Islet precursor cell (in vitro differentiated cells): ENCODE data around the gene KRTAP10-6.
"Not testable (repeated sequence)": the region's sequence is repeated elsewhere in the genome, so short reads cannot be mapped to it uniquely, and the experiment has no call there.

Experiments used
- DNase-seq: peaks from one replicate; pipeline ENCODE4 v3.0.0-alpha.2; 2018

Gene KRTAP10-6

GRCh38 chr21:44592446-44593311, at the start of gene KRTAP10-6:
Gene KRTAP10-6, minus strand, starts transcription at chr21:44592505. Its CDS starts 21 bp downstream, at chr21:44592484.
- DNase-seq, result no peak

- no peak for DNase-seq
These were observed 48.5 kb upstream of the KRTAP10-6 start for GRCh38 chr21:44640761-44641160.

- DNase-seq, result no peak
These were observed 47.0 kb upstream of the KRTAP10-6 start for GRCh38 chr21:44639331-44639655.

GRCh38 chr21:44638506-44639330, 46.4 kb upstream of the KRTAP10-6 start:
- not testable (repeated sequence) for DNase-seq

- DNase-seq, result not testable (repeated sequence)
These were observed 45.6 kb upstream of the KRTAP10-6 start for GRCh38 chr21:44637851-44638348.

- no peak for DNase-seq
These were observed 44.9 kb upstream of the KRTAP10-6 start, which contains the start of gene KRTAP10-10 for GRCh38 chr21:44637018-44637850. Gene KRTAP10-10, plus strand, starts transcription at chr21:44637356. Its CDS starts 62 bp downstream, at chr21:44637418.

- DNase-seq, result no peak
These were observed 44.1 kb upstream of the KRTAP10-6 start for GRCh38 chr21:44636209-44637017.

GRCh38 chr21:44632067-44632466, 39.8 kb upstream of the KRTAP10-6 start:
- no peak for DNase-seq

- DNase-seq, result no peak
These were observed 38.1 kb upstream of the KRTAP10-6 start for GRCh38 chr21:44630440-44630839.

GRCh38 chr21:44628707-44629391, 36.5 kb upstream of the KRTAP10-6 start:
- no peak for DNase-seq

GRCh38 chr21:44627831-44628233, 35.5 kb upstream of the KRTAP10-6 start:
- DNase-seq, result not testable (repeated sequence)

GRCh38 chr21:44627181-44627822, 35.0 kb upstream of the KRTAP10-6 start:
- not testable (repeated sequence) for DNase-seq

GRCh38 chr21:44626673-44627143, 34.4 kb upstream of the KRTAP10-6 start, which contains the start of gene KRTAP10-9:
Gene KRTAP10-9, plus strand, starts transcription at chr21:44627093. Its CDS starts 79 bp downstream, at chr21:44627172.
- no peak for DNase-seq

- no peak for DNase-seq
These were observed 34.0 kb upstream of the KRTAP10-6 start for GRCh38 chr21:44626262-44626661.

- no peak for DNase-seq
These were observed 33.5 kb upstream of the KRTAP10-6 start for GRCh38 chr21:44625756-44626155.

- DNase-seq, result no peak
These were observed 31.3 kb upstream of the KRTAP10-6 start for GRCh38 chr21:44623575-44623974.

- no peak for DNase-seq
These were observed 27.6 kb upstream of the KRTAP10-6 start for GRCh38 chr21:44619886-44620285.

GRCh38 chr21:44618909-44619308, 26.6 kb upstream of the KRTAP10-6 start:
- no peak for DNase-seq

GRCh38 chr21:44618504-44618903, 26.2 kb upstream of the KRTAP10-6 start:
- no peak for DNase-seq

GRCh38 chr21:44617071-44617501, 24.8 kb upstream of the KRTAP10-6 start:
- DNase-seq, result no peak
